SK-N-SH treated with all-trans-retinoic acid at 6 μM for 48 hours (cell line): ENCODE results near the gene TRAPPC2L.

ENCODE experiments used
- ATAC-seq: fragments of 200-7000 bp; cut with Tn5 transposase; 3 replicates; pipeline ENCODE4 v1.9.1; 2020; ENCODE audit warnings: mild to moderate bottlenecking, moderate library complexity
- ARNTL ChIP-seq: fragments of 450-650 bp; formaldehyde crosslinking; IDR thresholded peaks from 2 replicates; pipeline ENCODE4 v1.5.0; 2020; ENCODE audit warnings: low read depth, mild to moderate bottlenecking, moderate library complexity, borderline replicate concordance
- CSDC2 ChIP-seq: fragments of 250-450 bp; sonication (Bioruptor Pico); IDR thresholded peaks from 2 replicates; pipeline ENCODE4 v1.5.0; 2020; ENCODE audit warnings: mild to moderate bottlenecking, moderate library complexity
- CSRNP3 ChIP-seq: fragments of 250-450 bp; sonication (Bioruptor Pico); IDR thresholded peaks from 2 replicates; pipeline ENCODE4 v1.5.1; 2021; ENCODE audit warnings: mild to moderate bottlenecking, moderate library complexity
- ESRRG ChIP-seq: fragments of 250-450 bp; sonication (Bioruptor Pico); IDR thresholded peaks from 2 replicates; pipeline ENCODE4 v1.6.1; 2021; ENCODE audit warnings: mild to moderate bottlenecking
- GLIS3 ChIP-seq: fragments of 250-450 bp; sonication (Bioruptor Pico); IDR thresholded peaks from 2 replicates; pipeline ENCODE4 v1.5.0; 2020; ENCODE audit warnings: mild to moderate bottlenecking, moderate library complexity
- ISL1 ChIP-seq: fragments of 250-450 bp; sonication (Bioruptor Pico); IDR thresholded peaks from 2 replicates; pipeline ENCODE4 v2.1.2; 2022; ENCODE audit warnings: mild to moderate bottlenecking, moderate library complexity
- OSR1 ChIP-seq: fragments of 250-450 bp; sonication (Bioruptor Pico); IDR thresholded peaks from 2 replicates; pipeline ENCODE4 v1.8.0; 2022; ENCODE audit warnings: moderate library complexity, mild to moderate bottlenecking, inconsistent platforms
- PATZ1 ChIP-seq: fragments of 250-450 bp; sonication (Bioruptor Pico); IDR thresholded peaks from 2 replicates; pipeline ENCODE4 v1.8.0; 2020; ENCODE audit warnings: mild to moderate bottlenecking, moderate library complexity, borderline replicate concordance
- POU6F1 ChIP-seq: fragments of 250-450 bp; sonication (Bioruptor Pico); IDR thresholded peaks from 2 replicates; pipeline ENCODE4 v1.8.0; 2021; ENCODE audit warnings: low read depth, mild to moderate bottlenecking, moderate library complexity, borderline replicate concordance
- PPARA ChIP-seq: fragments of 250-450 bp; sonication (Bioruptor Pico); IDR thresholded peaks from 2 replicates; pipeline ENCODE4 v1.5.0; 2020; ENCODE audit warnings: mild to moderate bottlenecking, borderline replicate concordance
- RARB ChIP-seq: fragments of 250-450 bp; sonication (Bioruptor Pico); IDR thresholded peaks from 2 replicates; pipeline ENCODE4 v1.8.0; 2021; ENCODE audit warnings: mild to moderate bottlenecking, moderate library complexity
- SNAI2 ChIP-seq: fragments of 250-450 bp; sonication (Bioruptor Pico); IDR thresholded peaks from 2 replicates; pipeline ENCODE4 v1.5.0; 2020; ENCODE audit warnings: mild to moderate bottlenecking, moderate library complexity
- TCF4 ChIP-seq: fragments of 250-450 bp; sonication (Bioruptor Pico); IDR thresholded peaks from 2 replicates; pipeline ENCODE4 v1.8.0; 2021; ENCODE audit warnings: mild to moderate bottlenecking, moderate library complexity, borderline replicate concordance
- TSHZ2 ChIP-seq: fragments of 250-450 bp; sonication (Bioruptor Pico); IDR thresholded peaks from 2 replicates; pipeline ENCODE4 v1.5.0; 2020; ENCODE audit warnings: mild to moderate bottlenecking, moderate library complexity
- ZC3H10 ChIP-seq: fragments of 250-450 bp; sonication (Bioruptor Pico); IDR thresholded peaks from 2 replicates; pipeline ENCODE4 v1.5.1; 2021; ENCODE audit warnings: mild to moderate bottlenecking, moderate library complexity
- ZFP3 ChIP-seq: fragments of 250-450 bp; sonication (Bioruptor Pico); IDR thresholded peaks from 2 replicates; pipeline ENCODE4 v1.5.0; 2020; ENCODE audit warnings: mild to moderate bottlenecking, moderate library complexity
- ZNF70 ChIP-seq: fragments of 450-650 bp; formaldehyde crosslinking; IDR thresholded peaks from 2 replicates; pipeline ENCODE4 v1.5.0; 2020; ENCODE audit warnings: mild to moderate bottlenecking, moderate library complexity
- ZNF8 ChIP-seq: fragments of 450-650 bp; formaldehyde crosslinking; IDR thresholded peaks from 2 replicates; pipeline ENCODE4 v1.5.0; 2020; ENCODE audit warnings: mild to moderate bottlenecking, moderate library complexity

The TRAPPC2L gene

GRCh38 chr16:88861359-88861758 is 4.4 kb downstream of the TRAPPC2L start:
- ATAC-seq: no peak
- TF ChIP-seq ZFP3 (no peak), PATZ1 (CRISPR knock-in tag) (no peak), POU6F1 (no peak)

- TF ChIP-seq POU6F1: no peak
- no peak for TF ChIP-seq TCF4
- TF ChIP-seq RARB (CRISPR knock-in tag): no peak
- TF ChIP-seq ZNF70: no peak
- no peak for TF ChIP-seq ESRRG (CRISPR knock-in tag)
- no peak for TF ChIP-seq PATZ1 (CRISPR knock-in tag)
- no peak for TF ChIP-seq ARNTL (CRISPR knock-in tag)
- TF ChIP-seq PPARA (CRISPR knock-in tag): no peak
- no peak for ATAC-seq
Measured at GRCh38 chr16:88862968-88863367, 6.0 kb downstream of the TRAPPC2L start.

GRCh38 chr16:88863426-88863825 is 6.5 kb downstream of the TRAPPC2L start:
- ATAC-seq: no peak
- TF ChIP-seq OSR1 (no peak), POU6F1 (no peak), RARB (CRISPR knock-in tag) (no peak), PPARA (CRISPR knock-in tag) (no peak)

GRCh38 chr16:88864099-88864498 is 7.2 kb downstream of the TRAPPC2L start:
- no peak for ATAC-seq
- no peak for TF ChIP-seq ZC3H10 (CRISPR knock-in tag)
- no peak for TF ChIP-seq OSR1
- no peak for TF ChIP-seq ISL1
- TF ChIP-seq TSHZ2: no peak
- TF ChIP-seq ZNF70: no peak
- no peak for TF ChIP-seq ZNF8 (CRISPR knock-in tag)
- no peak for TF ChIP-seq CSRNP3 (CRISPR knock-in tag)
- TF ChIP-seq GLIS3 (CRISPR knock-in tag): no peak
- TF ChIP-seq CSDC2 (CRISPR knock-in tag): no peak
- TF ChIP-seq ARNTL (CRISPR knock-in tag): no peak
- no peak for TF ChIP-seq RARB (CRISPR knock-in tag)
- TF ChIP-seq SNAI2 (CRISPR knock-in tag): no peak
- no peak for TF ChIP-seq POU6F1
- no peak for TF ChIP-seq TCF4
- no peak for TF ChIP-seq PATZ1 (CRISPR knock-in tag)
